ENCODE measurements around the gene COQ10A. TPM values are rescaled to one million over a fixed set of nuclear protein-coding genes. Genes with fewer than 3 reads are reported as not detected.

The COQ10A gene
- total and polyA plus RNA-seq, 2 of the 13 experiments (the other 11 are each of a cell fraction or from before 2014, with no cell fraction given), result 21.0 to 37.3 TPM

- TF ChIP-seq DR1 (CRISPR knock-in tag; IDR thresholded peaks at IDR 0.05) (peak; percentile 84), ZNF33B (CRISPR knock-in tag; IDR thresholded peaks at IDR 0.05) (0 out of 2 replicates have a peak, but pooled peaks have one; percentile 71), CENPBD1 (CRISPR knock-in tag; IDR thresholded peaks at IDR 0.05; ENCODE audit: borderline replicate concordance, low read depth) (no peak), U2AF2 (IDR thresholded peaks at IDR 0.05; ENCODE audit: low read depth, low read length) (no peak), ZSCAN31 (CRISPR knock-in tag; IDR thresholded peaks at IDR 0.05; ENCODE audit: low read depth) (peak; percentile 79), RXRB (CRISPR knock-in tag; IDR thresholded peaks at IDR 0.05; ENCODE audit: borderline replicate concordance) (peak; percentile 45; the same call in 1 of the 2 replicates), TERF1 (CRISPR knock-in tag; IDR thresholded peaks at IDR 0.05) (no peak), REXO4 (CRISPR knock-in tag; IDR thresholded peaks at IDR 0.05; ENCODE audit: borderline replicate concordance) (no peak), SP4 (CRISPR knock-in tag; IDR thresholded peaks at IDR 0.05) (peak; percentile 66; the same call in 1 of the 2 replicates), ZNF253 (CRISPR knock-in tag; IDR thresholded peaks at IDR 0.05; ENCODE audit: borderline replicate concordance) (no peak), TFE3 (CRISPR knock-in tag; IDR thresholded peaks at IDR 0.05) (peak; percentile 88), ZNF777 (CRISPR knock-in tag; IDR thresholded peaks at IDR 0.05) (no peak), KDM1A (CRISPR knock-in tag; IDR thresholded peaks at IDR 0.05) (no peak), FOXP4 (CRISPR knock-in tag; IDR thresholded peaks at IDR 0.05) (no peak; the same call in 1 of the 2 replicates), ZGPAT (CRISPR knock-in tag; IDR thresholded peaks at IDR 0.05) (peak; percentile 77), ZNF790 (CRISPR knock-in tag; IDR thresholded peaks at IDR 0.05; ENCODE audit: borderline replicate concordance) (peak; percentile 79; the same call in 1 of the 2 replicates), POLR2G (IDR thresholded peaks at IDR 0.05; ENCODE audit: low read depth, low read length) (peak; percentile 93), ZUFSP (CRISPR knock-in tag; IDR thresholded peaks at IDR 0.05; ENCODE audit: borderline replicate concordance) (no peak), IKZF4 (CRISPR knock-in tag; IDR thresholded peaks at IDR 0.05; ENCODE audit: borderline replicate concordance, low read depth, not compliant biosample characterization) (peak; percentile 27), KDM3A (CRISPR knock-in tag; IDR thresholded peaks at IDR 0.05; ENCODE audit: low read depth) (no peak; the same call in 1 of the 2 replicates)
Measured at GRCh38 chr12:56315622-56316473, 49.1 kb downstream of the COQ10A start, which contains the start of gene CNPY2 (continued).

Data from HepG2 (cell line).